Sigmoid colon (tissue), 4 donors: ENCODE measurements around the gene SUPT3H.
"Not testable (repeated sequence)": the region's sequence is repeated elsewhere in the genome, so short reads cannot be mapped to it uniquely, and the experiment has no call there.

Source experiments
- CTCF ChIP-seq, 4 experiments: fragments of 450-650 bp in 3 of 4; fragments of 200-600 bp in 1 of 4; IDR thresholded peaks; one replicate each; pipeline ENCODE4 v1.5.1; 2016 to 2019; ENCODE audit warnings: antibody characterized with exemption in 4 of 4, mild to moderate bottlenecking in 3 of 4, moderate library complexity in 2 of 4
- EP300 ChIP-seq, 4 donors: sonication (generic); formaldehyde crosslinking; IDR thresholded peaks; one replicate each; pipeline ENCODE4 v1.6.1; 2017; ENCODE audit warnings: antibody characterized with exemption in 4 of 4
- POLR2A ChIP-seq, 2 donors: fragments of 450-650 bp; IDR thresholded peaks; one replicate each; pipeline ENCODE4 v1.6.1; 2016; ENCODE audit warnings: antibody characterized with exemption in 2 of 2, mild to moderate bottlenecking in 2 of 2, moderate library complexity in 2 of 2
- POLR2AphosphoS5 ChIP-seq, 4 donors: sonication (generic); formaldehyde crosslinking; IDR thresholded peaks; one replicate each; pipeline ENCODE4 v1.6.1; 2017; ENCODE audit warnings: antibody characterized with exemption in 4 of 4

GRCh38 chr6:44879071-44879470 lies 498.7 kb downstream of the SUPT3H start:
- TF ChIP-seq POLR2A, CTCF, POLR2AphosphoS5, EP300 (IDR thresholded peaks at IDR 0.05): not testable (repeated sequence)
